BLaER1 treated with 17β-estradiol and CSF1 and Interleukin-3, amounts not matched to agents 10 nM and 100 nM (cell line): ENCODE measurements around the gene SLC25A21.

ENCODE experiments used
- H3K27ac ChIP-seq, 11 experiments: shearing (Covaris generic); formaldehyde crosslinking; 2 replicates each; pipeline ENCODE4 v1.8.1; 2022
- H3K27me3 ChIP-seq, 11 experiments: shearing (Covaris generic); formaldehyde crosslinking; 2 replicates each; pipeline ENCODE4 v1.8.1; 2022
- H3K36me3 ChIP-seq, 11 experiments: shearing (Covaris generic); formaldehyde crosslinking; 2 replicates each; pipeline ENCODE4 v1.8.1; 2022
- H3K4me1 ChIP-seq, 10 experiments: shearing (Covaris generic); formaldehyde crosslinking; 2 replicates each; pipeline ENCODE4 v1.8.1; 2022
- H3K4me2 ChIP-seq, 11 experiments: shearing (Covaris generic); formaldehyde crosslinking; 2 replicates each; pipeline ENCODE4 v1.8.1; 2022
- H3K4me3 ChIP-seq, 10 experiments: shearing (Covaris generic); formaldehyde crosslinking; 2 replicates each; pipeline ENCODE4 v1.8.1; 2022
- H3K9ac ChIP-seq, 11 experiments: shearing (Covaris generic); formaldehyde crosslinking; 2 replicates each; pipeline ENCODE4 v1.8.1; 2022
- H3K9me3 ChIP-seq, 11 experiments: shearing (Covaris generic); formaldehyde crosslinking; replicated peaks in 1 of 11; 2 replicates each; pipeline ENCODE4 v1.8.1; 2022
- H4K20me1 ChIP-seq, 11 experiments: shearing (Covaris generic); formaldehyde crosslinking; 2 replicates each; pipeline ENCODE4 v1.8.1; 2022
- Cebpa-rat ChIP-seq, 11 experiments: shearing (Covaris generic); IDR thresholded peaks; 2 replicates each; pipeline ENCODE4 v1.8.1; 2022

SLC25A21 gene

DNA sequence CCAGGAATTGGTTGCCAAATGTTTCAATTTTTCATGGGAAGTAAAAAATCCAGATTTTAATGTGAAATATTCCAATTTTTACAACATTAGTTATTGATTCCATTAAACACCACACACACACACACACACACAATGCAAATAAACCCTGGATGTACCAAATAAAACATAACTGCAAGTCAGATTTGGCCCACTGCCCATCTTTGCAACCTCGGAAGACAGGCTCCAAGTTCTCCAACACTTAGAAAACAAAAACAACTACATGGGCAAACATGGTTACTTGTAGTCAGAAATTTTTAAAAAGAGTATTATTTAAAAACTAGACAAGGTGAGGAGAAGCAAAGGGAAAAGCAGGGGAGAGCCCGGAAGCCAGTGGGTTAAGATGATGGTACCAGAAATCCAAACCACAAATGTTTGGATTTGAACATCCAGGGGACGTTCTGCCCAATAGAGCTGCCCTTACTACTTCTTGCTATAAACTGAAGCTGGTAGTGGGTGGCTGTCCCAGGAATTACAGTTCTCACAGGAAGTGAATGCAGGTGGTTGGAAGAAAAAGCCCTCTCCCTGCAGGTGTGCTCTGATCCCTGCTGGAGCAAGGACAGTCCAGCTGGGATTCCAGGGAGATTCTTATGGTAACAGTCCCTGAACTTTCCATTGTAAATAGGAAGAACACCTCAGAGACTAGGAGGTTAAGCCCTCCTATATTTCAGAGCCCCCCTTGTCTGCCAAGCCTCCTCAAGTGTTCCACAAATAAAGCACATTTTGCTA, 111.7 kb downstream of the SLC25A21 start:
- no peak for TF ChIP-seq Cebpa-rat (IDR thresholded peaks at IDR 0.05)
- H3K4me3 ChIP-seq, result no peak overlapping the region
- no peaks in the 10 kb centered on the region for H3K9me3 ChIP-seq
- no peak overlapping the region for H3K4me2 ChIP-seq
- H3K27me3 ChIP-seq, result no peaks in the 10 kb centered on the region
- no peaks in the 10 kb centered on the region; a peak in 1 of 22 replicates for H4K20me1 ChIP-seq
- no peaks in the 10 kb centered on the region for H3K4me1 ChIP-seq
- H3K36me3 ChIP-seq, result no peaks in the 10 kb centered on the region
- no peak overlapping the region for H3K9ac ChIP-seq
- H3K27ac ChIP-seq, result no peak overlapping the region

DNA sequence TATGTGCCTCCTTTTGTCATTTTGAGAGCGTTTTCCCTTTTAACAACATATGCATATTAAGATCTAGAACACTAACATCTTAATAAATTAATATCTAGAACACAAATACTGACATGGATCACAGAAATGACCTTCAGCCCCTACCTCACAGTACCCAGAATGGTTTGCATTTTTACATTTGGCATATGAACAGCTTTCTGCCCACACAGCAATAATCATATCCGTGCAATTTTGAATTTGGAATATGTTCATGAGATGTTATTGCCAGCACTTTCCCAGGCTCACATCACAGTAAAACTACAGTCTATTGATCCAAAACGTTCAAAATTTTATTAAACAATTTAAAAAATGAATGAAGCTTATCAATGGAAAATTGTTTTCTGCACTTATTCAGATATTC, 114.6 kb downstream of the SLC25A21 start:
- H4K20me1 ChIP-seq, result no peaks in the 10 kb centered on the region; a peak in 1 of 22 replicates
- no peak for TF ChIP-seq Cebpa-rat (IDR thresholded peaks at IDR 0.05)
- no peak overlapping the region for H3K27ac ChIP-seq
- H3K4me2 ChIP-seq, result no peak overlapping the region
- no peak overlapping the region for H3K4me3 ChIP-seq
- H3K27me3 ChIP-seq, result no peaks in the 10 kb centered on the region
- no peaks in the 10 kb centered on the region for H3K4me1 ChIP-seq
- H3K9ac ChIP-seq, result no peak overlapping the region
- no peaks in the 10 kb centered on the region for H3K36me3 ChIP-seq
- H3K9me3 ChIP-seq, result 0 out of 22 replicates have a peak, but pooled peaks cover 0 to 9% (median 0%) of the 10 kb centered on the region in 11 experiments

DNA sequence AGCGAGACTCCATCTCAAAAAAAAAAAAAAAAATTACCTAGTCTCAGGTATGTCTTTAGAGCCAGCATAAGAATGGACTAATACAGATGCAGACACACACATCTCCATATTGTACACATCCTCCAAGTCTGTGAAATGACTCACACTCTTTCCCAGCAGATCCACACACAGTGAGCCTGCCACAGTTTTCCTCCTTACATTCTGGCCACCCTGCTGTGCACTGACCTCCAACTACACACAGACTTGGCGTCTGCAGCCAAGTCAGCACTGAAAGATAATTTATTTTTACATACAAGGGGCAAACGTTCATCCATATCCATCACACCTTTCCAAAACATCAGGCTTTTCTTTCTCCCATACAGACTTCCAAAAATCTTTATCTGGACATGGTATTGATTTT, 115.9 kb downstream of the SLC25A21 start:
- H3K36me3 ChIP-seq, result no peaks in the 10 kb centered on the region
- H3K9me3 ChIP-seq, result 0 out of 22 replicates have a peak, but pooled peaks cover 0 to 9% (median 0%) of the 10 kb centered on the region in 11 experiments
- H3K4me3 ChIP-seq, result no peak overlapping the region
- TF ChIP-seq Cebpa-rat (IDR thresholded peaks at IDR 0.05), result no peak
- no peak overlapping the region for H3K9ac ChIP-seq
- no peak overlapping the region for H3K4me2 ChIP-seq
- H3K27ac ChIP-seq, result no peak overlapping the region
- no peaks in the 10 kb centered on the region; a peak in 1 of 22 replicates for H4K20me1 ChIP-seq
- no peaks in the 10 kb centered on the region for H3K27me3 ChIP-seq
- no peaks in the 10 kb centered on the region for H3K4me1 ChIP-seq

DNA sequence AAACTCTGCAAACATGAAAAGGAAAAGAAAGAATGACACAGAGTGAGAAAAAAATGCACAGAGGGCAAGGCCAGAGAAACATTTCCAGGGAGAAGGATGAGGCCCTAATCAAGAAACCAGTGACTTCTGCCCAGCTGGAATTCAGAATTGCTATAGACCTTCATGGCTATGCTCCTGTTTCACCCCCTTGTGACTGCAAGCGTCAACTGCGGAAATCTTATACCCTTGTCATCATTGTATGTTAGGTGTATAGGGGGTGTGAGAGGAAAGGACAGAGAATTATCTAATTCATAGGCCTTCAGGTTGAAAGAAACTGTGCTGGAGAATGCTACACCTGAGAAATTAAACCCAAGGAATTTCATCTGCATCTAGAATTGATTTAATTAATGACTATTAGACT, 117.5 kb downstream of the SLC25A21 start:
- Histone ChIP-seq H3K9ac (no peak overlapping the region), H3K4me3 (no peak overlapping the region), H3K9me3 (0 out of 22 replicates have a peak, but pooled peaks cover 0 to 9% (median 0%) of the 10 kb centered on the region in 11 experiments), H4K20me1 (no peaks in the 10 kb centered on the region), H3K27ac (no peak overlapping the region), H3K27me3 (no peaks in the 10 kb centered on the region), H3K36me3 (no peaks in the 10 kb centered on the region), H3K4me1 (no peaks in the 10 kb centered on the region), H3K4me2 (no peak overlapping the region)
- no peak for TF ChIP-seq Cebpa-rat (IDR thresholded peaks at IDR 0.05)

DNA sequence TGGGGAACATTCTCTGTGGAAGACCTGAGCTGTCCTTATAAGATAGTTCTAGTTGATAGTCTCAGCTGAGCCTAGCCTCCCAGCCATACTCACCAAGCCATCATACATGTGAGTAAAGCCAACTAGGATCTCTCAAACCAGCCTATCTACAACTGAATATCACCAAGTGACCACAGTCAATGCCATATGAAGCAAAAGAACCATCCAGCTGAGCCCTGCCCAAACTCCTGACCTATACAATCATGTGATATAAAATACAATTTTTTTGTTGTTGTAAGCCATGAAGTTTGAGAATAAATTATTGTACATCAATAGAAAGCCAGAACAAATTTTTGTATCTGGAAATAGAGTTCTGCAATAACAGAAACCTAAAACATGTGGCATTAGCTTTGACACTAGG, 118.3 kb downstream of the SLC25A21 start:
- Histone ChIP-seq H3K27me3 (no peaks in the 10 kb centered on the region), H3K4me1 (no peaks in the 10 kb centered on the region), H3K9me3 (0 out of 22 replicates have a peak, but pooled peaks cover 0 to 9% (median 0%) of the 10 kb centered on the region in 11 experiments), H3K4me3 (no peak overlapping the region), H3K36me3 (no peaks in the 10 kb centered on the region), H3K4me2 (no peak overlapping the region), H3K9ac (no peak overlapping the region), H4K20me1 (no peaks in the 10 kb centered on the region), H3K27ac (no peak overlapping the region)
- no peak for TF ChIP-seq Cebpa-rat (IDR thresholded peaks at IDR 0.05)

DNA sequence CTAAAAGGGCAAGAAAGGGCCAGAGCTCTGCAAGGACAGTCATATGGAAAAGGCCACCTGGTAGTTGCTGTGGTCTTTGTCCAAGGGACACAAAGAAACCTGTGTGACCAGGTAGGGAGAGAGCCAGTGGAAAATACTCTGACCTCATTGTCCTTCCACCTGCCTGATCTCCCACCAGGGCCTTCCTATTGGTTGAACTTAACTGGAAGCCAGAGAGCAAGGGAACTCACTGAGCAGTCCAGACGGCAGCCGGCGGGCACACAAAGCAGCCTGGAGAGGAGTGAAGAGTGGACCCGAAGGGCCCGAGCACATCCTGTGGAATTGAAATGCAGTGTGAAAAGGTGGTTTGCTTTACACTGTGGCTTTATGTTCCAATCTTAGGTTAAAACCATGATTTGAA, 120.7 kb downstream of the SLC25A21 start:
- H3K36me3 ChIP-seq, result no peaks in the 10 kb centered on the region
- no peak for TF ChIP-seq Cebpa-rat (IDR thresholded peaks at IDR 0.05)
- H3K4me2 ChIP-seq, result no peak overlapping the region
- H3K9me3 ChIP-seq, result 0 out of 22 replicates have a peak, but pooled peaks cover 0 to 9% (median 0%) of the 10 kb centered on the region in 11 experiments
- H3K4me1 ChIP-seq, result no peaks in the 10 kb centered on the region
- no peaks in the 10 kb centered on the region for H3K27me3 ChIP-seq
- no peak overlapping the region for H3K9ac ChIP-seq
- H3K27ac ChIP-seq, result no peak overlapping the region
- H3K4me3 ChIP-seq, result no peak overlapping the region
- no peaks in the 10 kb centered on the region for H4K20me1 ChIP-seq

DNA sequence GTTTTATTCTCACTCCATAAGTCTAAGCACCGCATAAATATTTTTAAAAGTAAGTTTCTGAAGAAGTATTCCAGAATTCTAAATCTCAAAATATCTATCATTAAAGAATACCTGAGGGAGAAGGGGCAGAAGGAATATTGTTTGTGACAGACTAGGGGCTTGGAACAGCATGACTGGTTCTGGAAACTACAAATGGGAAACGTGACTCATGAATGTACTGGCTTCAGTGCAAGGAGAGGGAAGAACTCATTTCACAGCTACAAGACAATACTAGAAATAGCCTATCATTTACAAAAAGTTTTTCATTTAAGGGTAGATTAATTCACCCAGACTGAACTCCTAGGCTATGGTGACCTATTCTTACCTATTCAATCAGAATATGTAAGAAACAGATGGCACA, 121.3 kb downstream of the SLC25A21 start:
- H3K27ac ChIP-seq, result no peak overlapping the region
- H3K9ac ChIP-seq, result no peak overlapping the region
- no peaks in the 10 kb centered on the region for H3K27me3 ChIP-seq
- H3K4me2 ChIP-seq, result no peak overlapping the region
- H3K9me3 ChIP-seq, result 0 out of 22 replicates have a peak, but pooled peaks cover 0 to 9% (median 0%) of the 10 kb centered on the region in 11 experiments
- no peaks in the 10 kb centered on the region for H3K4me1 ChIP-seq
- TF ChIP-seq Cebpa-rat (IDR thresholded peaks at IDR 0.05), result no peak
- H4K20me1 ChIP-seq, result no peaks in the 10 kb centered on the region
- H3K36me3 ChIP-seq, result no peaks in the 10 kb centered on the region
- no peak overlapping the region for H3K4me3 ChIP-seq

DNA sequence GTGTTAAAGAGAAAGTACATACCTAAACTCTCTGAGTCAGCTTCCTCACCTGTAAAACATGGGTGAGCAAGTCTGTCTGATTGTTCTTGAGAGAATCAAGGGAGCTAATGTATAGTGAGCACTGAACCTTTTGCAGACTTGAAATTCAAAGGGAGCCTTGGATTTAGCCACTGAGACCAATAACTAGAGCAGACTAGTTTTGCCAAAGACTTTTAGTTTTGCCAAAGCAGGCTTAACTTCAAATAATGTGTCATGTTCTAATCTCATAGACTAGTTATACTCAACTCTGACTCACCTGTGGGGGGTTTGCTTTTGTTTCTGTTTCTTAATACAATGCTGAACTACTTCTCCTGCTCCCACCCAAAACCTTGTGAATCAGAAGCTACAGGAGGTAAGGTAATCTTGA, 123.7 kb downstream of the SLC25A21 start:
- no peak overlapping the region for H3K4me3 ChIP-seq

DNA sequence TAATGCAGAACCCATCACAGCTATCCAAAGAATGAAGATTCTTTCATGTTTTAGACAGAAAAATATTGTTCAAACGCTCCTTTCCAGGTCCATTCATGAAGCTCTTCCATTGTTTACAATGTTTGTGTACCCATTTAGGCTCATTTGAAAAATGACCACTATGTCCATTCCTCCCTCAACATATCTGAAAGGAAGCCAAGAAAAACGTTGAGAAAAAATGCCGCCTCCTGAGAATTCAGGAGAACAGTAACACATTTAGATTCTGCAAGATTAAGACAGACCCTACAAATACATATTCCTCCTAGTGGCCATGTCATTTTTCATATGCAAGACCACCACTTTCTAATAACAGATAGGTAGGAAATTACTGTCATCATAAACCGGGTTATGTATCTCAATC, 124.4 kb downstream of the SLC25A21 start:
- no peak for TF ChIP-seq Cebpa-rat (IDR thresholded peaks at IDR 0.05)
- H3K4me2 ChIP-seq, result no peak overlapping the region

More for the DNA sequence above, 123.7 kb downstream of the SLC25A21 start:
- no peaks in the 10 kb centered on the region for H3K4me1 ChIP-seq
- no peaks in the 10 kb centered on the region for H4K20me1 ChIP-seq
- H3K27me3 ChIP-seq, result no peaks in the 10 kb centered on the region
- H3K36me3 ChIP-seq, result no peaks in the 10 kb centered on the region
- no peak for TF ChIP-seq Cebpa-rat (IDR thresholded peaks at IDR 0.05)
- H3K4me2 ChIP-seq, result no peak overlapping the region
- H3K9me3 ChIP-seq, result no peaks in the 10 kb centered on the region
- no peak overlapping the region for H3K27ac ChIP-seq
- no peak overlapping the region for H3K9ac ChIP-seq

DNA sequence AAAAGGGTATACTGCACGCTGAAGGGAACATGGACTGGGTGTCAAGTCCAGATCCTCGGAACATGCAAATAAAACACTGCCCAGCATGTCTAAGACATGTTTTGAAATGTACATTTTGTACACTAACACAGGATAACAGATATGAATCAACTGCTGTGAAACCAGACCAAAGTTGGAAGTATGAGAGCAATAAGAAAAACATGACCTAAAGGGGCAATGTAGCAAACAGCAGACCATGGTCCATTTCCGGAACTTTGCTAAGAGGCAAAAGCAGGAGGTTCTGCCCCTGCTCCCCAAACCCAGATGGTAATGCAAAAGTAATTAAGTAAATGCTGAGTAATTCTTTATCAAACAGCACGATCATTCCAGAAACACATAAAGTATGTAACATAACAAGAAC, 125.2 kb downstream of the SLC25A21 start:
- no peaks in the 10 kb centered on the region for H3K9me3 ChIP-seq
- no peaks in the 10 kb centered on the region for H3K27me3 ChIP-seq
- TF ChIP-seq Cebpa-rat (IDR thresholded peaks at IDR 0.05), result no peak
- no peak overlapping the region for H3K4me3 ChIP-seq
- H3K9ac ChIP-seq, result no peak overlapping the region
- no peaks in the 10 kb centered on the region for H3K4me1 ChIP-seq
- H4K20me1 ChIP-seq, result no peaks in the 10 kb centered on the region
- H3K27ac ChIP-seq, result no peak overlapping the region
- no peak overlapping the region for H3K4me2 ChIP-seq
- H3K36me3 ChIP-seq, result no peaks in the 10 kb centered on the region

More for the DNA sequence above, 124.4 kb downstream of the SLC25A21 start:
- H4K20me1 ChIP-seq, result no peaks in the 10 kb centered on the region
- no peaks in the 10 kb centered on the region for H3K27me3 ChIP-seq
- H3K4me1 ChIP-seq, result no peaks in the 10 kb centered on the region
- H3K9me3 ChIP-seq, result no peaks in the 10 kb centered on the region
- H3K36me3 ChIP-seq, result no peaks in the 10 kb centered on the region
- no peak overlapping the region for H3K27ac ChIP-seq
- H3K4me3 ChIP-seq, result no peak overlapping the region
- no peak overlapping the region for H3K9ac ChIP-seq
